ENCODE results near the gene NCLN.
"Not testable (repeated sequence)": the region's sequence is repeated elsewhere in the genome, so short reads cannot be mapped to it uniquely, and the experiment has no call there.

NCLN gene

DNA sequence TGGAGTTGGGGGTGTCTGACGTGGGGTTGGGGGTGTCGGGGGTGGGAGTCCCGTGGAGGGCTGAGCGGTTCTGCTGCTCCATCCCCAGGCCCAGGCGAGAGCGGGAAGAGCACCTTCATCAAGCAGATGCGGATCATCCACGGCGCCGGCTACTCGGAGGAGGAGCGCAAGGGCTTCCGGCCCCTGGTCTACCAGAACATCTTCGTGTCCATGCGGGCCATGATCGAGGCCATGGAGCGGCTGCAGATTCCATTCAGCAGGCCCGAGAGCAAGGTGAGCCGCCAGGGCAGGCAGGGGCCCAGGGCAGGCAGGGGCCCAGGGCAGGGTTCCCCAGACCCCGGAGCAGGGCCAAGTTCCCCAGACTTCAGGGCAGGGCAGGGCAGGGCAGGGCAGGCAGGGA lies 37.2 kb upstream of the NCLN start:
- Histone ChIP-seq H3K9me3 (ENCODE audit: control insufficient read depth, low read length) (no peaks in the 10 kb centered on the region), H3K9ac (ENCODE audit: low read length) (no peak overlapping the region), H3K27me3 (replicated peaks; ENCODE audit: control insufficient read depth, insufficient read depth, low read length) (peaks cover 5% of the 10 kb centered on the region), H3K4me1 (ENCODE audit: control insufficient read depth, insufficient read depth, low read length) (no peaks in the 10 kb centered on the region), H3K4me3 (ENCODE audit: low read length) (no peak overlapping the region), H3K36me3 (ENCODE audit: control insufficient read depth, insufficient read depth, low read length, severe bottlenecking) (no peaks in the 10 kb centered on the region)
- DNase-seq (ENCODE audit: low read depth) = no peak

DNA sequence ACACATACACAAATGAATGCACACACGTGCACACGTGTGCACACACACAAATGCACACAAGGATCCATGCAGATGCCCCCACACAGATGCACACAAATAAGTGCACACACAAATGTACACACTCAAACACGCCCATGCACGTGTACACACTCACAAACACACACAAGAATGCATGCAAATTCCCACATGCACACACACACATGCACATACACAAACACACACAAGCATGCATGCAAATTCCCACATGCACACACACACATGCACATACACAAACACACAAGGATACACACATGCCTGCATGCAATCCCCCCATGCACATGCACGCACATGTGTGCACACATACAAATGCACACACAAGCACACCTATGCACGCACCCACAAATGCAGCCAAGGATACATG lies 36.6 kb upstream of the NCLN start:
- Histone ChIP-seq H3K4me1 (ENCODE audit: control insufficient read depth, insufficient read depth, low read length) (no peaks in the 10 kb centered on the region), H3K4me3 (ENCODE audit: low read length) (no peak overlapping the region), H3K36me3 (ENCODE audit: control insufficient read depth, insufficient read depth, low read length, severe bottlenecking) (no peaks in the 10 kb centered on the region), H3K9me3 (ENCODE audit: control insufficient read depth, low read length) (no peaks in the 10 kb centered on the region), H3K9ac (ENCODE audit: low read length) (no peak overlapping the region), H3K27me3 (replicated peaks; ENCODE audit: control insufficient read depth, insufficient read depth, low read length) (peaks cover 5% of the 10 kb centered on the region)
- DNase-seq (ENCODE audit: low read depth) = no peak

DNA sequence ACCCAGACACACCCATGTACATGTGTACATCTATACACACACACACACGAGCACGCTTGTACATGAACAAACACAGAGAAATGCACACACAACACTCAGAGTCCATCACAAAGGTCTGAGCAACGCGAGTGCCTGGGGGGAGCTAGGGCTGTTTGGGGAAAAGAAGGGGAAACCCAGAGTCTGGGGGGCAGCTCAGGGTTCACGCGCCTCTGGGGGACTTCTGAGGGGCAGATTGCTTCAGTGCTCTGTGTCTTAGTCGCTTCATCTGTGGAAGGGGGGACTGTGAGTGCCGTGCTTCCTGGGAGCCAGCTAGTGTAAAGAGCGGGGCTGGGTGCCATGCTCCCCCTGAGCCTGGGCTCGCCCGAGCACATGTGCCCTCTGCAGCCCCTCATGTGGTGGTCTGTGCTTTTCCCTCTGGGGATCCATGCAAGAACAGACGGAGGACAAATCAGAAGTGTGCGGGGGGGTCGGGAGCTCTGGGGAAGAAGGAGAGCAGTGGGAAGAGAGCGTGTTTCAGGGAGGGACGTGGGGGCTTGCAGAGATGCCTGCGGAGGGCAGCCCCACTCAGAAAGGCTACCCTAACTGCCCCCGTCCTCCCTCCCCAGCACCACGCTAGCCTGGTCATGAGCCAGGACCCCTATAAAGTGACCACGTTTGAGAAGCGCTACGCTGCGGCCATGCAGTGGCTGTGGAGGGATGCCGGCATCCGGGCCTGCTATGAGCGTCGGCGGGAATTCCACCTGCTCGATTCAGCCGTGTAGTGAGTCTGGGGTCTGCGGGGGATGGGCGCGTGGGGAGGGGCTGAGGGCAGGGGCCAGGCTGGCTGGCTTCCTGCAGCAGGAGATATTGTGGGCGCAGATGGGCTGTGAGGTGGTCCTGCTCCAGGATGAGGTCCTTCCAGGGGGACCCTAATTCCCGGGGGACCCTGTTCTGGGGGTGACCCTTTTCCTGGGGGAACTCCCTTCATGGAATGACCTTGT lies 35.9 kb upstream of the NCLN start:
- DNase-seq (ENCODE audit: low read depth) = no peak
- Histone ChIP-seq H3K9ac (ENCODE audit: low read length) (no peak overlapping the region), H3K4me3 (ENCODE audit: low read length) (no peak overlapping the region), H3K9me3 (ENCODE audit: control insufficient read depth, low read length) (no peaks in the 10 kb centered on the region), H3K27me3 (replicated peaks; ENCODE audit: control insufficient read depth, insufficient read depth, low read length) (peaks cover 5% of the 10 kb centered on the region), H3K36me3 (ENCODE audit: control insufficient read depth, insufficient read depth, low read length, severe bottlenecking) (no peaks in the 10 kb centered on the region), H3K4me1 (ENCODE audit: control insufficient read depth, insufficient read depth, low read length) (peaks cover 4% of the 10 kb centered on the region)

DNA sequence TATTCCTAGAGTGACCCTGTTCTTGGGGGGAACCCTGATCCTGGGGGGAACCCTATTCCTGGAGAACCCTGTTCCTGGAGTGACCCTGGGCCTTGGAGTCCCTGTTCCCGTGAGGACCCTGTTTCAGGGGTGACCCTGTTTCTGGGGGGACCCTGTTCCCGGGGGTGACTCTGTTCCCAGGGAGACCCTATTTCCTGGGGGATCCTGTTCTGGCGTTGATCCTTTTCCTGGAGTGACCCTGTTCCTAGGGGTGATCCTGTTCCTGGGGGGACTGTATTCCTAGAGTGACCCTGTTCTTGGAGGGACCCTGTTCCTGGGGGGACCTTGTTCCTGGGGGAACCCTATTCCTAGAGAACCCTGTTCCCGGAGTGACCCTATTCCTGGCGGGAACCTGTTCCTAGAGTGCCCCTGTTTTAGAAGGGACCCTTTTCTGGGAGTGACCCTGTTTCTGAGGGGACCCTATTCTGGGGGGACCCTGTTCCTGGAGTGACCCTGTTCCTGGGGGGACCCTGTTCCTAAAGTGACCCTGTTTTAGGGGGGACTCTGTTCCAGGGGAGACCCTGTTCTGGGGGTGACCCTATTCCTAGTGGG lies 34.9 kb upstream of the NCLN start:
- Histone ChIP-seq H3K36me3 (ENCODE audit: control insufficient read depth, insufficient read depth, low read length, severe bottlenecking) (no peaks in the 10 kb centered on the region), H3K9me3 (ENCODE audit: control insufficient read depth, low read length) (no peaks in the 10 kb centered on the region), H3K4me1 (ENCODE audit: control insufficient read depth, insufficient read depth, low read length) (peaks cover 12% of the 10 kb centered on the region), H3K9ac (ENCODE audit: low read length) (no peak overlapping the region), H3K27me3 (replicated peaks; ENCODE audit: control insufficient read depth, insufficient read depth, low read length) (peaks cover 5% of the 10 kb centered on the region), H3K4me3 (ENCODE audit: low read length) (no peak overlapping the region)
- no peak for DNase-seq (ENCODE audit: low read depth)

DNA sequence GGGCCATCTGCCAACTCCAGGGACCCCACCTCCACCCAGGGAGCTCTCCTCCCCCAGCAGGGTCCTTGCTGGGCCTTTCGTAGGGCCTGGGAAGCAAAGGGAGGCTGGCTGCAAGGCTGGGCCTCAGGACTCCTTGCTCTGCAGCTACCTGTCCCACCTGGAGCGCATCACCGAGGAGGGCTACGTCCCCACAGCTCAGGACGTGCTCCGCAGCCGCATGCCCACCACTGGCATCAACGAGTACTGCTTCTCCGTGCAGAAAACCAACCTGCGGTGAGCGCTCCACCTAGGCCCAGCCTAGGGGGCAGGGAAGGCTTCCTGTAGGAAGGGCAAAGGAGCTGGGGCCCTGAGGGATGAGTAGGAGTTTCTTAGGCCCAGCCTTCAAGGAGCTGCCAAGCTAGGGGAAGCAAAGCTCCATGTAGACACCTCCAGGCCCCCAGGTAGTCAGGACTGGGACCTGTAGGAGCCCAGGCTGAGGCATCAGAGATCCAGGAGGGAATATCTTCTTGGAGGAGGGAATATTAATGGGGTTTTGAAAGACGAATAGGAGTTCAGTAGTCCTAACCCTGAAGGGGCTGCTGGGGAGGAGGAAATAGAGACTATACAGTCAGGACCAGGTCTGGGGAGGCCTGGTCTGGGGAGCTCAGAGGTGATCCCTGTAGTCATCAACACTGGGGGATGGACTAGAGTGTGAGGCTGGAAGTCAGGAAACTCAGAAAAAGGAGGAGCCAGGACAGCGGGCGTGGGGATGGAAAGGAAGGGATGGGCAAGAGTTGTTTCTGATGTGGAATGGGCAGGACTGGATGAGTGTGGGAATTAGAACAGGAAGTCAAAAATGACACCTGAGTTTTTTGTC lies 33.9 kb upstream of the NCLN start:
- H3K4me3 ChIP-seq (ENCODE audit: low read length) = no peak overlapping the region
- no peak overlapping the region for H3K9ac ChIP-seq (ENCODE audit: low read length)
- H3K27me3 ChIP-seq (replicated peaks; ENCODE audit: control insufficient read depth, insufficient read depth, low read length) = peaks cover 5% of the 10 kb centered on the region
- H3K4me1 ChIP-seq (ENCODE audit: control insufficient read depth, insufficient read depth, low read length) = peaks cover 12% of the 10 kb centered on the region
- H3K36me3 ChIP-seq (ENCODE audit: control insufficient read depth, insufficient read depth, low read length, severe bottlenecking) = no peaks in the 10 kb centered on the region
- DNase-seq (ENCODE audit: low read depth) = no peak
- no peaks in the 10 kb centered on the region for H3K9me3 ChIP-seq (ENCODE audit: control insufficient read depth, low read length)

DNA sequence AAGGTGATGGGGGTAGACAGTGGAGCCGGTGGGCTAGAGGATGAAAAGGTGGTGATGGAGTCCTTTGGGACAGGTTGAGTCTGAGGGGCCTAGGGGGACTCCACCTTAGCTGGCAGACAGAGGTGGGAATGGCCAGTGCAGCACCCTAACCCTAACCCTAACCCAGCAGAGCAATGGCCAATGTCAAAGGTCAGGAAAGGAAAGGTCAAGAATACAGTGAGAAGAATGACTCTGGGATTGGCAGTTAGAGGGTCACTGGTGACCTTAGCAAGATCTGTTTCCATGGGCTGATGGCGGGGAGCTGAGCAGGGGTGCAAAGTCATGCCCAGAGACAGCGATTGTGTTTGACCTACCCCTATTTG lies 33.3 kb upstream of the NCLN start:
- Histone ChIP-seq H3K4me3 (ENCODE audit: low read length) (no peak overlapping the region), H3K4me1 (ENCODE audit: control insufficient read depth, insufficient read depth, low read length) (peaks cover 12% of the 10 kb centered on the region), H3K27me3 (replicated peaks; ENCODE audit: control insufficient read depth, insufficient read depth, low read length) (peaks cover 5% of the 10 kb centered on the region), H3K9ac (ENCODE audit: low read length) (no peak overlapping the region), H3K36me3 (ENCODE audit: control insufficient read depth, insufficient read depth, low read length, severe bottlenecking) (no peaks in the 10 kb centered on the region), H3K9me3 (ENCODE audit: control insufficient read depth, low read length) (no peaks in the 10 kb centered on the region)
- no peak for DNase-seq (ENCODE audit: low read depth)

DNA sequence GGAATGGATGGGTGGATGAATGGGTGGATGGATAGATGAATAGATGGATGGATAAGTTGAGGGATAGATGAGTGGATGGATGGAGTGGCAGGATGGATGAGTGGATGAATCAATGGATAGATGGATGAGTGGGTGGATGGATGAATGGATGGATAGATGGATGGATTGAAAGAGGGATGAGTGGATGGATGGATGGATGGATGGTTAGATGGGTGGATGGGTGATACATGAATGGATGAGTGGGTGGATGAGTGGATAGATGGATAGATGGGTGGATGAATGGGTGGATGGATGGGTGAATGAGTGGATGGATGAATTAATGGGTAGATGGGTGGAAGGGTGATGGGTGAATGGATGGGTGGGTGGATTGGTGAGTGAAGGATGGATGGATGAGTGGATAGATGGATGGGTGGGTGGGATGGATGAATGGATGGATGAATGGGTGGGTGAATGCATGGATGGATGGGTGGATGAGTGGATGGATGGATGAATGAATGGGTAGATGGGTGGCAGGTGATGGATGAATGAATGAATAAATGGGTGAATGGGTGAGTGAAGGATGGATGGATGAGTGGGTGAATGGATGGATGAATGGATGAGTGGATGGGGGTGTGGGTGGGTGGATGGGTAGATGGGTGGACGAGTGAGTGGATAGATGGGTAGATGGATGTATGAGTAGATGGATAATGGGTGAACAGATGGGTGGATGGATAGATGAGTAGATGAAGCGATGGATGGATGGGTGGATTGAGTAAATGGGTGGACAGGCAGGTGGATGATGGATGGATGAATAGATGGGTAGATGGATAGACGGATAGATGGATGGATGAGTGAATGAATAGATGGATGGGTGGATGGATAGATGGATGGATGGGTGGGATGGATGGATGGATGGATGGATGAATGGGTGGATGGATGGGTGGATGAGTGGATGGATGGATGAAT lies 32.2 kb upstream of the NCLN start:
- Histone ChIP-seq H3K4me1 (ENCODE audit: control insufficient read depth, insufficient read depth, low read length) (peaks cover 22% of the 10 kb centered on the region), H3K9me3 (ENCODE audit: control insufficient read depth, low read length) (no peaks in the 10 kb centered on the region), H3K36me3 (ENCODE audit: control insufficient read depth, insufficient read depth, low read length, severe bottlenecking) (no peaks in the 10 kb centered on the region), H3K4me3 (ENCODE audit: low read length) (no peak overlapping the region), H3K9ac (ENCODE audit: low read length) (no peak overlapping the region), H3K27me3 (replicated peaks; ENCODE audit: control insufficient read depth, insufficient read depth, low read length) (peaks cover 5% of the 10 kb centered on the region)
- DNase-seq (ENCODE audit: low read depth) = no peak

DNA sequence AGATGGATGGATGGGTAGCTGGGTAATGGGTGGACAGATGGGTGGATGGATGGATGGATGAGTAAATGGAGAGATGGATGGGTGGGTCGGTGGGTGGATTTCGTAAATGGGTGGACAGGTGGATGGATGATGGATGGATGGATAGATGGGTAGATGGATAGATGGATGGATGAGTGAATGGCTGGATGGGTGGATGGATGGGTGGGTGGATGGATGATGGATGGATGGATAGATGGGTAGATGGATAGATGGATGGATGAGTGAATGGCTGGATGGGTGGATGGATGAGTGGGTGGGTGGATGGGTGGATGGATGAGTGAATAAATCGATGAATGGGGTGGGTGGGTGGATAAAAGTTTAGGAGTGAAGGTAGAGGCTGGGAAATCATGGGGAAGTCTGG lies 31.3 kb upstream of the NCLN start:
- Histone ChIP-seq H3K4me1 (ENCODE audit: control insufficient read depth, insufficient read depth, low read length) (peaks cover 25% of the 10 kb centered on the region), H3K9ac (ENCODE audit: low read length) (peak overlapping the region; percentile 75)
- not testable (repeated sequence) for H3K9me3 ChIP-seq (ENCODE audit: control insufficient read depth, low read length); DNase-seq (ENCODE audit: low read depth); H3K4me3 ChIP-seq (ENCODE audit: low read length); H3K36me3 ChIP-seq (ENCODE audit: control insufficient read depth, insufficient read depth, low read length, severe bottlenecking); H3K27me3 ChIP-seq (replicated peaks; ENCODE audit: control insufficient read depth, insufficient read depth, low read length)

DNA sequence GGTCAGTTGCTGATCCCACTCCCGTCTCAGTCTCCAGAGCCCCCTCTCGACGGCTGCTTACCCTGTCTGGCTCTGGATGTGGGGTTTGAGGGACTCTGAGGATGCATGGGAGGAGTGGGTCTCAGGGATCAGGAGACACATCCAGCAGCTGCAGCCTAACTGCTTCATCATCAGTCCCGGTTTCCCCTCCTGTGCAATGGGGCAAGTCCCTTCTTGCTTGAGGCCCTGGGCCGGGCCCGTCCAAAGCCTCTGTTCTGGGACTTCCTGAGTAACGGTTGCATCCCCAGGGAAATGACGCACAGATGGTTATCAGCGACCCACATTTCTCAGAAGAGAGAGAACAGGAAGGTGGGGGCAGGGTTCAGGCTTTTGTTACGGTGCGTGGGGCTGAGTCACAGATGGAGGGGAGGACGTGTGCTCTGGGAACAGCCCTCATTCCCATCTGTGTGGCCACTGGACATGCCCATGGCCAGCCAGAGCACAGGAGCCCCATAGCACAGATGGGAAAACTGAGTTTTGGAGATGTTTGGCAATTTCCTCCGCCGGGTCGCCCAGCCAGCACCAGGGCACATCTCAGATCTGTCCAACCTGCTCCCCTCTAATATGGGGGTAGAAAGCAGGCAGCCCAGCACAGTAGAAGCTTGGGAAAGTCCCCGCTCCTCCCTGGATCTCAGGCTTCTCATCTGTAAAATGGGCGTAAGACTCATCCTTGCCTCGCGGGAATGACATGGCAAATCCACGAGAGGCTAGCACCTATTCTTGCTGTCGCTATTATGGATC lies 30.6 kb upstream of the NCLN start:
- Histone ChIP-seq H3K4me3 (ENCODE audit: low read length) (no peak overlapping the region), H3K9me3 (ENCODE audit: control insufficient read depth, low read length) (no peaks in the 10 kb centered on the region), H3K9ac (ENCODE audit: low read length) (peak overlapping the region; percentile 75), H3K27me3 (replicated peaks; ENCODE audit: control insufficient read depth, insufficient read depth, low read length) (no peaks in the 10 kb centered on the region), H3K36me3 (ENCODE audit: control insufficient read depth, insufficient read depth, low read length, severe bottlenecking) (no peaks in the 10 kb centered on the region), H3K4me1 (ENCODE audit: control insufficient read depth, insufficient read depth, low read length) (peaks cover 25% of the 10 kb centered on the region)
- peak; percentile 98 for DNase-seq (ENCODE audit: low read depth)
